HG03558 (cell line): Measurements from ENCODE around the gene NCAPG2.
"Not testable (repeated sequence)": the region's sequence is repeated elsewhere in the genome, so short reads cannot be mapped to it uniquely, and the experiment has no call there.

Source experiments
- ATAC-seq: cut with Tn5 transposase; IDR thresholded peaks from one replicate; pipeline ENCODE4 v1.9.1; 2021; ENCODE audit warnings: moderate number of reproducible peaks; ENCODE audit not compliant: unreplicated experiment; ENCODE audit errors: extremely low read depth

NCAPG2 gene

GRCh38 chr7:158706710-158707590, 2.3 kb upstream of the NCAPG2 start:
- no peak for ATAC-seq

GRCh38 chr7:158706273-158706704, 1.7 kb upstream of the NCAPG2 start:
- ATAC-seq = no peak

- ATAC-seq = no peak
Observed at GRCh38 chr7:158705234-158705850, 738 bp upstream of the NCAPG2 start.

GRCh38 chr7:158703679-158704523, 703 bp downstream of the NCAPG2 start:
- ATAC-seq = not testable (repeated sequence)

GRCh38 chr7:158702944-158703343, 1.7 kb downstream of the NCAPG2 start:
- no peak for ATAC-seq

GRCh38 chr7:158702196-158702595, 2.4 kb downstream of the NCAPG2 start:
- no peak for ATAC-seq

GRCh38 chr7:158700008-158700407, 4.6 kb downstream of the NCAPG2 start:
- ATAC-seq = no peak

GRCh38 chr7:158699341-158699740, 5.3 kb downstream of the NCAPG2 start:
- no peak for ATAC-seq

- ATAC-seq = no peak
Observed at GRCh38 chr7:158698657-158699195, 5.9 kb downstream of the NCAPG2 start.

- not testable (repeated sequence) for ATAC-seq
Observed at GRCh38 chr7:158697597-158697996, 7.0 kb downstream of the NCAPG2 start.

GRCh38 chr7:158695726-158696452, 8.7 kb downstream of the NCAPG2 start:
- peak; percentile 43 for ATAC-seq

GRCh38 chr7:158695056-158695455, 9.5 kb downstream of the NCAPG2 start:
- ATAC-seq = no peak

- no peak for ATAC-seq
Observed at GRCh38 chr7:158694650-158695049, 10.0 kb downstream of the NCAPG2 start.

- no peak for ATAC-seq
Observed at GRCh38 chr7:158689488-158689887, 15.1 kb downstream of the NCAPG2 start.

- ATAC-seq = no peak
Observed at GRCh38 chr7:158687406-158687805, 17.2 kb downstream of the NCAPG2 start.

GRCh38 chr7:158685693-158686092, 18.9 kb downstream of the NCAPG2 start:
- ATAC-seq = no peak

GRCh38 chr7:158684329-158684728, 20.3 kb downstream of the NCAPG2 start:
- ATAC-seq = no peak

GRCh38 chr7:158683541-158683940, 21.1 kb downstream of the NCAPG2 start:
- ATAC-seq = no peak

GRCh38 chr7:158682456-158682855, 22.1 kb downstream of the NCAPG2 start:
- no peak for ATAC-seq

GRCh38 chr7:158680754-158681153, 23.9 kb downstream of the NCAPG2 start:
- no peak for ATAC-seq
